ENCODE results near the gene SLC2A1.

DNA sequence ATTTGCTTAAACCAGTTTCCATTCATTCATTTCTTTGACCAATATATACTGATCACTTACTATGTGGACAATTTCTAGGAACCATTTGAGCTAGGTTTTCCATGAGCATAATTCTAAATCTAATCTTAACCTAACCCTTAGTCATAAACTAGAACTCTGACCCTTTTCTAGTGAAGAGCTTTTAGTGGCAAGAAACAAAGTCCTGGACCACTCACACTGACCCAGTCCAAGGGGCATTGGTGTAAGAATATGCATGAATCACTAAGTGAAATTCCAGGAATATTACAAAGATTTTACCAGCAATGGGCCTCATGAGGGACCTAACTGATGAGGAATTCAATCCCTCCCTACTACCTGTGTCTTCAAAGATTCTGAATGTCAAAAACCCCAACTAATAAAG lies 40.6 kb upstream of the SLC2A1 start:
- no peak for TF ChIP-seq TARDBP (CRISPR knock-in tag; IDR thresholded peaks at IDR 0.05)
- TF ChIP-seq, protein P1, sequence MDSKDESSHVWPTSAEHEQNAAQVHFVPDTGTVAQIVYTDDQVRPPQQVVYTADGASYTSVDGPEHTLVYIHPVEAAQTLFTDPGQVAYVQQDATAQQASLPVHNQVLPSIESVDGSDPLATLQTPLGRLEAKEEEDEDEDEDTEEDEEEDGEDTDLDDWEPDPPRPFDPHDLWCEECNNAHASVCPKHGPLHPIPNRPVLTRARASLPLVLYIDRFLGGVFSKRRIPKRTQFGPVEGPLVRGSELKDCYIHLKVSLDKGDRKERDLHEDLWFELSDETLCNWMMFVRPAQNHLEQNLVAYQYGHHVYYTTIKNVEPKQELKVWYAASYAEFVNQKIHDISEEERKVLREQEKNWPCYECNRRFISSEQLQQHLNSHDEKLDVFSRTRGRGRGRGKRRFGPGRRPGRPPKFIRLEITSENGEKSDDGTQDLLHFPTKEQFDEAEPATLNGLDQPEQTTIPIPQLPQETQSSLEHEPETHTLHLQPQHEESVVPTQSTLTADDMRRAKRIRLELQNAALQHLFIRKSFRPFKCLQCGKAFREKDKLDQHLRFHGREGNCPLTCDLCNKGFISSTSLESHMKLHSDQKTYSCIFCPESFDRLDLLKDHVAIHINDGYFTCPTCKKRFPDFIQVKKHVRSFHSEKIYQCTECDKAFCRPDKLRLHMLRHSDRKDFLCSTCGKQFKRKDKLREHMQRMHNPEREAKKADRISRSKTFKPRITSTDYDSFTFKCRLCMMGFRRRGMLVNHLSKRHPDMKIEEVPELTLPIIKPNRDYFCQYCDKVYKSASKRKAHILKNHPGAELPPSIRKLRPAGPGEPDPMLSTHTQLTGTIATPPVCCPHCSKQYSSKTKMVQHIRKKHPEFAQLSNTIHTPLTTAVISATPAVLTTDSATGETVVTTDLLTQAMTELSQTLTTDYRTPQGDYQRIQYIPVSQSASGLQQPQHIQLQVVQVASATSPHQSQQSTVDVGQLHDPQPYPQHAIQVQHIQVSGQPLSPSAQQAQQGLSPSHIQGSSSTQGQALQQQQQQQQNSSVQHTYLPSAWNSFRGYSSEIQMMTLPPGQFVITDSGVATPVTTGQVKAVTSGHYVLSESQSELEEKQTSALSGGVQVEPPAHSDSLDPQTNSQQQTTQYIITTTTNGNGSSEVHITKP (CRISPR knock-in tag; IDR thresholded peaks at IDR 0.05; ENCODE audit: low read depth) = no peak
- TF ChIP-seq, protein P2, sequence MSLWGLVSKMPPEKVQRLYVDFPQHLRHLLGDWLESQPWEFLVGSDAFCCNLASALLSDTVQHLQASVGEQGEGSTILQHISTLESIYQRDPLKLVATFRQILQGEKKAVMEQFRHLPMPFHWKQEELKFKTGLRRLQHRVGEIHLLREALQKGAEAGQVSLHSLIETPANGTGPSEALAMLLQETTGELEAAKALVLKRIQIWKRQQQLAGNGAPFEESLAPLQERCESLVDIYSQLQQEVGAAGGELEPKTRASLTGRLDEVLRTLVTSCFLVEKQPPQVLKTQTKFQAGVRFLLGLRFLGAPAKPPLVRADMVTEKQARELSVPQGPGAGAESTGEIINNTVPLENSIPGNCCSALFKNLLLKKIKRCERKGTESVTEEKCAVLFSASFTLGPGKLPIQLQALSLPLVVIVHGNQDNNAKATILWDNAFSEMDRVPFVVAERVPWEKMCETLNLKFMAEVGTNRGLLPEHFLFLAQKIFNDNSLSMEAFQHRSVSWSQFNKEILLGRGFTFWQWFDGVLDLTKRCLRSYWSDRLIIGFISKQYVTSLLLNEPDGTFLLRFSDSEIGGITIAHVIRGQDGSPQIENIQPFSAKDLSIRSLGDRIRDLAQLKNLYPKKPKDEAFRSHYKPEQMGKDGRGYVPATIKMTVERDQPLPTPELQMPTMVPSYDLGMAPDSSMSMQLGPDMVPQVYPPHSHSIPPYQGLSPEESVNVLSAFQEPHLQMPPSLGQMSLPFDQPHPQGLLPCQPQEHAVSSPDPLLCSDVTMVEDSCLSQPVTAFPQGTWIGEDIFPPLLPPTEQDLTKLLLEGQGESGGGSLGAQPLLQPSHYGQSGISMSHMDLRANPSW (CRISPR knock-in tag; IDR thresholded peaks at IDR 0.05; ENCODE audit: borderline replicate concordance) = no peak
- TF ChIP-seq, protein P3, sequence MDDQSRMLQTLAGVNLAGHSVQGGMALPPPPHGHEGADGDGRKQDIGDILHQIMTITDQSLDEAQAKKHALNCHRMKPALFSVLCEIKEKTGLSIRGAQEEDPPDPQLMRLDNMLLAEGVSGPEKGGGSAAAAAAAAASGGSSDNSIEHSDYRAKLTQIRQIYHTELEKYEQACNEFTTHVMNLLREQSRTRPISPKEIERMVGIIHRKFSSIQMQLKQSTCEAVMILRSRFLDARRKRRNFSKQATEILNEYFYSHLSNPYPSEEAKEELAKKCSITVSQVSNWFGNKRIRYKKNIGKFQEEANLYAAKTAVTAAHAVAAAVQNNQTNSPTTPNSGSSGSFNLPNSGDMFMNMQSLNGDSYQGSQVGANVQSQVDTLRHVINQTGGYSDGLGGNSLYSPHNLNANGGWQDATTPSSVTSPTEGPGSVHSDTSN (CRISPR knock-in tag; IDR thresholded peaks at IDR 0.05; ENCODE audit: borderline replicate concordance) = no peak
- TF ChIP-seq, protein P4, sequence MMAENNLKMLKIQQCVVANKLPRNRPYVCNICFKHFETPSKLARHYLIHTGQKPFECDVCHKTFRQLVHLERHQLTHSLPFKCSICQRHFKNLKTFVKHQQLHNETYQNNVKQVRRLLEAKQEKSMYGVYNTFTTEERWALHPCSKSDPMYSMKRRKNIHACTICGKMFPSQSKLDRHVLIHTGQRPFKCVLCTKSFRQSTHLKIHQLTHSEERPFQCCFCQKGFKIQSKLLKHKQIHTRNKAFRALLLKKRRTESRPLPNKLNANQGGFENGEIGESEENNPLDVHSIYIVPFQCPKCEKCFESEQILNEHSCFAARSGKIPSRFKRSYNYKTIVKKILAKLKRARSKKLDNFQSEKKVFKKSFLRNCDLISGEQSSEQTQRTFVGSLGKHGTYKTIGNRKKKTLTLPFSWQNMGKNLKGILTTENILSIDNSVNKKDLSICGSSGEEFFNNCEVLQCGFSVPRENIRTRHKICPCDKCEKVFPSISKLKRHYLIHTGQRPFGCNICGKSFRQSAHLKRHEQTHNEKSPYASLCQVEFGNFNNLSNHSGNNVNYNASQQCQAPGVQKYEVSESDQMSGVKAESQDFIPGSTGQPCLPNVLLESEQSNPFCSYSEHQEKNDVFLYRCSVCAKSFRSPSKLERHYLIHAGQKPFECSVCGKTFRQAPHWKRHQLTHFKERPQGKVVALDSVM (CRISPR knock-in tag; IDR thresholded peaks at IDR 0.05) = no peak
